Testis (tissue), 3 donors: ENCODE measurements around the gene MAMLD1. TPM values are rescaled to one million over a fixed set of nuclear protein-coding genes. Genes with fewer than 3 reads are reported as not detected.

Source experiments
- polyA plus RNA-seq: library from polyadenylated mRNA; stranded (reverse); fragments of 350-450 nt; fragmentation: Illumina TruSeq; extraction: RNeasy Lipid Tissue Mini Kit (QIAGEN cat#74804); gene quantifications from one replicate; pipeline ENCODE4 v1.2.3, GENCODE V29; 2014; ENCODE audit warnings: low read depth, low replicate concordance; ENCODE audit not compliant: insufficient read depth
- total RNA-seq, 2 donors: library from RNA; depleted of rRNA; stranded (reverse); fragments of >200 nt; gene quantifications; one replicate each; pipeline ENCODE4 v1.2.3, GENCODE V29; 2016

MAMLD1 gene
- total and polyA plus RNA-seq, 3 donors from 2014 or later = 31.3 to 91.5 (median 70.6) TPM

Other genes with a start within 250 kb of the MAMLD1 start
- 10 to 100 TPM; 33.8 to 38.5 TPM for gene MTM1, start 205.3 kb downstream of the MAMLD1 start, total RNA-seq
- 20.0 TPM for gene MTM1, start 205.3 kb downstream of the MAMLD1 start, polyA plus RNA-seq